ENCODE measurements around the gene HLA-DQB2. TPM values are rescaled to one million over a fixed set of nuclear protein-coding genes. Genes with fewer than 3 reads are reported as not detected.

HLA-DQB2 gene
- total and polyA plus RNA-seq, 2 donors (not counting 1 experiment from before 2014, with no cell fraction given): not detected

- no peaks in the 10 kb centered on the region for H3K4me1 ChIP-seq (ENCODE audit: control insufficient read depth, extremely low read depth, insufficient read depth, low read length)
- no peaks in the 10 kb centered on the region for H3K36me3 ChIP-seq (ENCODE audit: control insufficient read depth, insufficient read depth, low read length)
- peaks cover 5% of the 10 kb centered on the region for H3K27me3 ChIP-seq (ENCODE audit: control insufficient read depth, insufficient read depth, low read length)
- TF ChIP-seq CTCF (conservative IDR thresholded peaks at IDR 0.05 in 1 of 2, IDR thresholded peaks at IDR 0.05 in 1 of 2; ENCODE audit: low read depth in 1 of 2, low read length in 2 of 2) (no peak), EZH2 (IDR thresholded peaks at IDR 0.05; ENCODE audit: low read length, missing control alignments) (no peak)
- H3K9me3 ChIP-seq (ENCODE audit: control insufficient read depth, insufficient read depth, low read depth, low read length): no peaks in the 10 kb centered on the region
- H3K27ac ChIP-seq (ENCODE audit: insufficient read depth, low read length): no peak overlapping the region
- no peak overlapping the region for H2AFZ ChIP-seq (ENCODE audit: low read length)
- no peaks in the 10 kb centered on the region for H3K79me2 ChIP-seq (ENCODE audit: control insufficient read depth, insufficient read depth, low read length)
- no peak overlapping the region for H3K4me2 ChIP-seq (ENCODE audit: extremely low read depth, insufficient read depth, low read length)
- no peak overlapping the region for H3K4me3 ChIP-seq (replicated peaks in 1 of 4; ENCODE audit: control extremely low read depth in 1 of 4, insufficient read depth in 1 of 4, low read depth in 3 of 4, low read length in 4 of 4)
- no peak overlapping the region for H3K9ac ChIP-seq (ENCODE audit: insufficient read depth, low read length)
- H4K20me1 ChIP-seq (ENCODE audit: control insufficient read depth, extremely low read depth, insufficient read depth, low read length): no peaks in the 10 kb centered on the region
- DNase-seq (ENCODE audit: low read depth in 2 of 2): no peak
Measured at GRCh38 chr6:32803416-32803815, 40.1 kb upstream of the HLA-DQB2 start.

GRCh38 chr6:32799740-32800139, 36.4 kb upstream of the HLA-DQB2 start:
- H2AFZ ChIP-seq (ENCODE audit: low read length): no peak overlapping the region
- H3K9me3 ChIP-seq (ENCODE audit: control insufficient read depth, insufficient read depth, low read depth, low read length): no peaks in the 10 kb centered on the region
- H3K4me3 ChIP-seq (replicated peaks in 1 of 4; ENCODE audit: control extremely low read depth in 1 of 4, insufficient read depth in 1 of 4, low read depth in 3 of 4, low read length in 4 of 4): no peak overlapping the region
- TF ChIP-seq EZH2 (IDR thresholded peaks at IDR 0.05; ENCODE audit: low read length, missing control alignments) (no peak), CTCF (conservative IDR thresholded peaks at IDR 0.05 in 1 of 2, IDR thresholded peaks at IDR 0.05 in 1 of 2; ENCODE audit: low read depth in 1 of 2, low read length in 2 of 2) (no peak)
- no peak overlapping the region for H3K4me2 ChIP-seq (ENCODE audit: extremely low read depth, insufficient read depth, low read length)
- no peak overlapping the region for H3K27ac ChIP-seq (ENCODE audit: insufficient read depth, low read length)
- peaks cover 11% of the 10 kb centered on the region for H3K27me3 ChIP-seq (ENCODE audit: control insufficient read depth, insufficient read depth, low read length)
- H4K20me1 ChIP-seq (ENCODE audit: control insufficient read depth, extremely low read depth, insufficient read depth, low read length): no peaks in the 10 kb centered on the region
- no peak for DNase-seq (ENCODE audit: low read depth in 2 of 2)
- no peaks in the 10 kb centered on the region for H3K79me2 ChIP-seq (ENCODE audit: control insufficient read depth, insufficient read depth, low read length)
- H3K36me3 ChIP-seq (ENCODE audit: control insufficient read depth, insufficient read depth, low read length): no peaks in the 10 kb centered on the region
- no peak overlapping the region for H3K9ac ChIP-seq (ENCODE audit: insufficient read depth, low read length)
- H3K4me1 ChIP-seq (ENCODE audit: control insufficient read depth, extremely low read depth, insufficient read depth, low read length): no peaks in the 10 kb centered on the region

GRCh38 chr6:32799168-32799567, 35.8 kb upstream of the HLA-DQB2 start:
- no peak overlapping the region for H3K9ac ChIP-seq (ENCODE audit: insufficient read depth, low read length)
- H3K27me3 ChIP-seq (ENCODE audit: control insufficient read depth, insufficient read depth, low read length): peaks cover 14% of the 10 kb centered on the region
- no peak for DNase-seq (ENCODE audit: low read depth in 2 of 2)
- no peak overlapping the region for H2AFZ ChIP-seq (ENCODE audit: low read length)
- no peak overlapping the region for H3K27ac ChIP-seq (ENCODE audit: insufficient read depth, low read length)
- TF ChIP-seq CTCF (conservative IDR thresholded peaks at IDR 0.05 in 1 of 2, IDR thresholded peaks at IDR 0.05 in 1 of 2; ENCODE audit: low read depth in 1 of 2, low read length in 2 of 2) (no peak), EZH2 (IDR thresholded peaks at IDR 0.05; ENCODE audit: low read length, missing control alignments) (no peak)
- no peak overlapping the region for H3K4me3 ChIP-seq (replicated peaks in 1 of 4; ENCODE audit: control extremely low read depth in 1 of 4, insufficient read depth in 1 of 4, low read depth in 3 of 4, low read length in 4 of 4)
- no peak overlapping the region for H3K4me2 ChIP-seq (ENCODE audit: extremely low read depth, insufficient read depth, low read length)
- no peaks in the 10 kb centered on the region for H3K4me1 ChIP-seq (ENCODE audit: control insufficient read depth, extremely low read depth, insufficient read depth, low read length)
- no peaks in the 10 kb centered on the region for H3K9me3 ChIP-seq (ENCODE audit: control insufficient read depth, insufficient read depth, low read depth, low read length)
- H3K79me2 ChIP-seq (ENCODE audit: control insufficient read depth, insufficient read depth, low read length): no peaks in the 10 kb centered on the region
- H4K20me1 ChIP-seq (ENCODE audit: control insufficient read depth, extremely low read depth, insufficient read depth, low read length): no peaks in the 10 kb centered on the region
- H3K36me3 ChIP-seq (ENCODE audit: control insufficient read depth, insufficient read depth, low read length): no peaks in the 10 kb centered on the region
